ENCODE results near the gene INSIG1. TPM values are rescaled to one million over a fixed set of nuclear protein-coding genes. Genes with fewer than 3 reads are reported as not detected.
A peak's percentile ranks its signal among the peaks of the same experiment; 100 is the strongest.

INSIG1 gene
- total and polyA plus RNA-seq, 2 experiments from 2014 or later: 70.3 to 131 TPM

GRCh38 chr7:155280446-155281397 is 17.0 kb upstream of the INSIG1 start:
- H3K9me3 Mint-ChIP-seq: no peaks in the 10 kb centered on the region
- no peaks in the 10 kb centered on the region for H3K36me3 Mint-ChIP-seq (ENCODE audit: low read depth)
- Histone ChIP-seq H3K4me3 (no peak overlapping the region), H3K79me2 (replicated peaks; ENCODE audit: insufficient read depth) (no peaks in the 10 kb centered on the region), H3K4me2 (no peak overlapping the region), H3K36me3 (ENCODE audit: insufficient read depth) (no peaks in the 10 kb centered on the region), H3K9me2 (ENCODE audit: insufficient read depth) (no peaks in the 10 kb centered on the region), H3K27ac (ENCODE audit: low read depth) (no peak overlapping the region), H4K20me1 (replicated peaks; ENCODE audit: insufficient read depth) (no peaks in the 10 kb centered on the region), H3K27me3 (ENCODE audit: insufficient read depth) (no peaks in the 10 kb centered on the region), H3K4me1 (ENCODE audit: insufficient read depth) (peaks cover 7% of the 10 kb centered on the region; the same call in 1 of the 2 replicates), H3F3A (replicated peaks; ENCODE audit: low read depth) (no peaks in the 10 kb centered on the region), H2AFZ (peak overlapping the region; percentile 28; the same call in 1 of the 2 replicates)
- ATAC-seq (peak; percentile 29; the same call in 1 of the 3 replicates), DNase-seq (ENCODE audit: low spot score) (no peak)
- H3K27ac Mint-ChIP-seq: no peak overlapping the region
- peaks cover 15% of the 10 kb centered on the region for H3K4me1 Mint-ChIP-seq
- no peak overlapping the region for H3K4me3 Mint-ChIP-seq
- no peaks in the 10 kb centered on the region for H3K27me3 Mint-ChIP-seq (ENCODE audit: insufficient read depth, low read depth, poor library complexity)
- TF ChIP-seq CTCF (conservative IDR thresholded peaks at IDR 0.05; ENCODE audit: low read depth in 2 of 2) (no peak), REST (IDR thresholded peaks at IDR 0.05; ENCODE audit: unreplicated experiment) (no peak), ZNF331 (CRISPR knock-in tag; IDR thresholded peaks at IDR 0.05; ENCODE audit: low read depth) (no peak), EZH2phosphoT487 (IDR thresholded peaks at IDR 0.05; ENCODE audit: unreplicated experiment) (no peak), ZNF462 (CRISPR knock-in tag; IDR thresholded peaks at IDR 0.05) (no peak), POLR2AphosphoS5 (IDR thresholded peaks at IDR 0.05; ENCODE audit: low read depth) (no peak), ETS1 (IDR thresholded peaks at IDR 0.05) (no peak), EZH2 (IDR thresholded peaks at IDR 0.05; ENCODE audit: low read depth, unreplicated experiment) (no peak)

All from GM23338 (cell line).